Cardiac fibroblast (primary cell): ENCODE data around the gene PLA2G4E.

ENCODE experiments used
- DNase-seq, 2 donors: peaks; one replicate each; pipeline versions ENCODE4 v3.0.0 to v3.0.0-alpha.2; 2010; ENCODE audit warnings: low read depth in 2 of 2
- H3K4me3 ChIP-seq, 2 donors: replicated peaks in 1 of 2; 1 replicate in 1 of 2; 2 replicates in 1 of 2; pipeline ENCODE4 v1.5.1; 2011; ENCODE audit warnings: low read depth in 2 of 2, low read length in 2 of 2, mild to moderate bottlenecking in 2 of 2, moderate library complexity in 1 of 2
- TF ChIP-seq, protein P1 (sequence below): IDR thresholded peaks from one replicate; pipeline ENCODE4 v1.5.1; 2011; ENCODE audit warnings: low read depth, mild to moderate bottlenecking, low read length, inconsistent platforms

Gene PLA2G4E

DNA sequence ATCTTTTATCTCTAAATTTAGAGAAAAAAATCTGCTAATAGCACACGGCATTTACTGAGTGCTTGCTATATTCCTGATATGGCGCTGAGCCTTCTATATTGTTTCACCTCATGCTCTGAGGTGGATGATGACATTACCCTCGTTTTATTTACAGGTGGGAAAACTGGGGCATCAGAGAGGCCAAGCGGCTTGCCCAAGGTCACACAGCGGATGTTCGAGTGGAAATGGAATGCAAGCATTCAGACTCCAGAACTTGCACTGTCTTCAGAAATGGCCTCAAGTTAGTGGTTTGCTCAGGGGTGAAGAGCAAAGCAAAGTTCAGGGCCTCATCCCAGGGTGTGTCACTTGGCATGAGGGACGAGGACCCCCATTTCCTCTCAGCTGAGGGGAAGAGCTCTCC is 65.7 kb downstream of the PLA2G4E start:
- DNase-seq = no peak
- TF ChIP-seq, protein P1, sequence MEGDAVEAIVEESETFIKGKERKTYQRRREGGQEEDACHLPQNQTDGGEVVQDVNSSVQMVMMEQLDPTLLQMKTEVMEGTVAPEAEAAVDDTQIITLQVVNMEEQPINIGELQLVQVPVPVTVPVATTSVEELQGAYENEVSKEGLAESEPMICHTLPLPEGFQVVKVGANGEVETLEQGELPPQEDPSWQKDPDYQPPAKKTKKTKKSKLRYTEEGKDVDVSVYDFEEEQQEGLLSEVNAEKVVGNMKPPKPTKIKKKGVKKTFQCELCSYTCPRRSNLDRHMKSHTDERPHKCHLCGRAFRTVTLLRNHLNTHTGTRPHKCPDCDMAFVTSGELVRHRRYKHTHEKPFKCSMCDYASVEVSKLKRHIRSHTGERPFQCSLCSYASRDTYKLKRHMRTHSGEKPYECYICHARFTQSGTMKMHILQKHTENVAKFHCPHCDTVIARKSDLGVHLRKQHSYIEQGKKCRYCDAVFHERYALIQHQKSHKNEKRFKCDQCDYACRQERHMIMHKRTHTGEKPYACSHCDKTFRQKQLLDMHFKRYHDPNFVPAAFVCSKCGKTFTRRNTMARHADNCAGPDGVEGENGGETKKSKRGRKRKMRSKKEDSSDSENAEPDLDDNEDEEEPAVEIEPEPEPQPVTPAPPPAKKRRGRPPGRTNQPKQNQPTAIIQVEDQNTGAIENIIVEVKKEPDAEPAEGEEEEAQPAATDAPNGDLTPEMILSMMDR = no peak
- no peak overlapping the region for H3K4me3 ChIP-seq

GRCh38 chr15:41954036-41954435 is 66.8 kb downstream of the PLA2G4E start:
- TF ChIP-seq, protein P1 = no peak
- DNase-seq = no peak

DNA sequence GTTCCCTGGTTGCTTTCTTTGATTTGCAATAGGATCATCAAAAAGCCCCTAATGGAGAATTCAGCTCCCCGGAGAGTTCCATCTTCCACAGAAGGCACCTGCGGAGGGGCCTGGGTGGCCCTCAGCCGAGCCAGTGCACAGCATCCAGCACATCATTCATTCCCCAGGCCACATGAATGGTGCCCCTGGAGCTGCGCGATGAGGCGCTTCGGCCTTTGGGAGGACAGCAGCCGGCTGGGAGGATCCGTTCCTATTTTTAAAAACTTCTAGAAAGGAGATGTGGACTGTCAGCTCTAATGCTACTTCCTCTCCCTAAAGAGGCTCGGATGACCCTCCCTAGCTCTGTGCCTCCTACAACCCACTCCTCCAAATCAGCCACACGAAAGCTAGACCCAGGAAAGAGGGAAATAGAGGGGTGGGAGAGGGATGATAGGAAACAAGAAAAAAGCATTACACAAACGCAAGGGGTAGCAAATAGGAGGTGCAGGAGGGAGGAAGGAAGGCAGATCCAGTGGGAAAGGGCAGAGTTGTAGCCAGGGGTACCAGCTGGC is 68.8 kb downstream of the PLA2G4E start:
- no peak for DNase-seq
- no peak overlapping the region for H3K4me3 ChIP-seq
- TF ChIP-seq, protein P1 = no peak

More at GRCh38 chr15:41954036-41954435, 66.8 kb downstream of the PLA2G4E start:
- no peak overlapping the region for H3K4me3 ChIP-seq

GRCh38 chr15:41951571-41951970 is 69.3 kb downstream of the PLA2G4E start:
- TF ChIP-seq, protein P1 = no peak
- no peak overlapping the region for H3K4me3 ChIP-seq
- DNase-seq = no peak

DNA sequence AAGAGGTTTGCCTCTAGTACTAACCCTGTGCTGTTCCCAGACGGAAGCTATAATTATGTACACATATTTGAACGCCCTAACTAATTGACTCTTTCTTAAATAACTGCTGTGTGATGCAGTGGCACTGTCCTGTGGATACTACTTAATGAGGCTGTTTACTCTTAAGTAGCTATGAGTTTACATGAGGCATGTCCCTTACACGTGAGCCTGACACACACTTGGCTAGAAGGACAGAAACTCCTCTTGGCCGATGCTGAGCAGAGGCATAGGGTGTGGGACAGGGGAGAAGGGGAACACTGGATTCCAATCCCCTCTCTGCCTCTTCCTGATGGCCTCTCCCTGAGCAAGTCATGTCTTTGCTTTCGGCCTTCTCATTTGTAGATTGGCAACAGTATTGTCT is 70.4 kb downstream of the PLA2G4E start:
- no peak overlapping the region for H3K4me3 ChIP-seq
- TF ChIP-seq, protein P1 = no peak
- DNase-seq = no peak

DNA sequence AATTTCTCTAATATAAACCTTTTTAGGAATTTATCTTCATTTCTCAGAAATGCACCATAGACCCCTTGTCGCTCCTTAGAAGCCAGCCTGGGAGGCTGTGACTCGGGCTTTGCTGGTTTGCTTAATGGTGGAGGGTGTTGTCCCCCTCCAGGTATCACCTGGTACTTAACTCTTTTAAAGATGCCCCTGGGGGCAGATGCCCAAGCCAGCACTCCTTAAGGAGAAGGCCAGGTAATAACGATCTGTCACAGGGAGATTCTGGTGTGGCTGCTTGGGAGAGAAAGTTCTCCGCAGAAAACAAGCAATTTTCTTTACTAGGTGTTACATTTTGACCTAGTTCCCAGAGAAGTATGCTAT is 70.7 kb downstream of the PLA2G4E start:
- DNase-seq = no peak
- TF ChIP-seq, protein P1 = no peak
- no peak overlapping the region for H3K4me3 ChIP-seq
